Neural progenitor cell (in vitro differentiated cells): ENCODE data around the gene FH.

Experiments used
- CTCF ChIP-seq: fragments of 200-600 bp; sonication (generic); IDR thresholded peaks from 2 replicates; pipeline ENCODE4 v1.5.1; 2017; ENCODE audit warnings: antibody characterized with exemption, mild to moderate bottlenecking
- EZH2phosphoT487 ChIP-seq: fragments of 200-600 bp; sonication (generic); IDR thresholded peaks from 2 replicates; pipeline ENCODE4 v1.6.1; 2017; ENCODE audit warnings: antibody characterized with exemption

DNA sequence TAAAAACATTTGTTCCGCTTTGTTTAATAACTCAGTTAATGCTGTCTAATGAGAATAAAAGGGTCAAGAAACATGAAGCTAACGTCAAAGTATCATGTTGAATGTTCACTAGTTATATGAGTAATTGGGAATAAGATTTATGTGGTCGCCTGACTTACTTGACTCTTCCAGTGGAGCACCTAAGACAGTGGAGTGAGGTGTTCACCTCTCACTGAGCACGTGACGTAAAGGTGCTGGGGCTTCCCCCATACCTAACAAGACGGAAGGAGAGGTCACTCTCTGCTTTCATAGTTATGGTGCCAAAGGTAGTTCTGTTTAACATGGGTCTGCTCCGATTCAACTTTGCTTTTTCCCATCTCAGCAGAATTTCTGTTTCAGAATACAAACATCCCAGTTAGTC, 13.3 kb upstream of the FH start:
- no peak for TF ChIP-seq CTCF
- no peak for TF ChIP-seq EZH2phosphoT487
